ENCODE measurements around the gene ERBB4.

Gene ERBB4

DNA sequence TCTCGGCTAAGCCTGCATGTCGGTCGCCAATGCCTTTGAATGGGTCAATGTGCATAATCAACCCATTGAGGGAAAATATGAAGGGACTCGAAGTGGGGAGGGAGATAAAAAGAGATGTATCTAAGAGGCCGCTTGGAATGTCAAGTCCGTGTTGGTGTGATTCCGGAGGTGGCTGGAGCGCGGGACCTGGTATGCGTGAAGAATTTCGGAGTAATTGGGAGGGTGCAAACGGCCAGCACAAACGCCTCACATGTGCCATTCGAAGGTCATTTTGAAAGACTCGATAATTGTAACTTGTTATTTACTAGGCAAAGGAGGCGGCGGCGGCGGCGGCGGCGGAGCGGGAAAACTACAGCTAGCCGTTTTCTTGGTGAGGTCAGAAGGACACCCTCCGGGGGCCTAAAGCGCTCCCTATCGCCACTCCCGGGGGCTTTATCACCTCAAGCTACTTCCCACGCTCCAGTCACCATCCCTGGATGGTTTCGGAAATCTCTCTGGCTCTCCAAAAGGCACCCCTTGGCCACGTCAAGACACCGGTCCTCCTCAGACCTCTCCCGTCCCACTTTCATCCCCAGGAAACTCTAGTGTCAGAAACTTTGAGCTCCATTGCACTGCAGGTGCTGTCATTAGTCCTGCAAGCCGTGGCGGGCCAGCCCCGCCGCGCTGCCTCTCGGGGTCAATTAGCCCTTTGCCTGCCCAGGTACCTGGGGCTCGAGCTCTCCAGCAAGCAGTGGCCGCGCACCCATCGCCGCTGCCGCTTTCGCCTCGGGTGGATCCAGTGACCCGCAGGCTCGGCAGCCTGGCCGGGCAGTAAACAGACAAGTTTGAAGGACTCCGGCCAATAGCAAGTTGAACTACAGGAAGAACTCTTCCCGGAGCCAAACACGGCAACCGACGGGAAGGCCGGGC, 1.5 kb downstream of the ERBB4 start:
- H3K4me3 ChIP-seq (ENCODE audit: control insufficient read depth, low read depth, low read length), result peak overlapping the region; percentile 32
- peak; percentile 7 for DNase-seq (ENCODE audit: low read depth)
- TF ChIP-seq, protein P1, sequence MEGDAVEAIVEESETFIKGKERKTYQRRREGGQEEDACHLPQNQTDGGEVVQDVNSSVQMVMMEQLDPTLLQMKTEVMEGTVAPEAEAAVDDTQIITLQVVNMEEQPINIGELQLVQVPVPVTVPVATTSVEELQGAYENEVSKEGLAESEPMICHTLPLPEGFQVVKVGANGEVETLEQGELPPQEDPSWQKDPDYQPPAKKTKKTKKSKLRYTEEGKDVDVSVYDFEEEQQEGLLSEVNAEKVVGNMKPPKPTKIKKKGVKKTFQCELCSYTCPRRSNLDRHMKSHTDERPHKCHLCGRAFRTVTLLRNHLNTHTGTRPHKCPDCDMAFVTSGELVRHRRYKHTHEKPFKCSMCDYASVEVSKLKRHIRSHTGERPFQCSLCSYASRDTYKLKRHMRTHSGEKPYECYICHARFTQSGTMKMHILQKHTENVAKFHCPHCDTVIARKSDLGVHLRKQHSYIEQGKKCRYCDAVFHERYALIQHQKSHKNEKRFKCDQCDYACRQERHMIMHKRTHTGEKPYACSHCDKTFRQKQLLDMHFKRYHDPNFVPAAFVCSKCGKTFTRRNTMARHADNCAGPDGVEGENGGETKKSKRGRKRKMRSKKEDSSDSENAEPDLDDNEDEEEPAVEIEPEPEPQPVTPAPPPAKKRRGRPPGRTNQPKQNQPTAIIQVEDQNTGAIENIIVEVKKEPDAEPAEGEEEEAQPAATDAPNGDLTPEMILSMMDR (conservative IDR thresholded peaks at IDR 0.05; ENCODE audit: control insufficient read depth, insufficient read depth, low read depth, low read length), result no peak

DNA sequence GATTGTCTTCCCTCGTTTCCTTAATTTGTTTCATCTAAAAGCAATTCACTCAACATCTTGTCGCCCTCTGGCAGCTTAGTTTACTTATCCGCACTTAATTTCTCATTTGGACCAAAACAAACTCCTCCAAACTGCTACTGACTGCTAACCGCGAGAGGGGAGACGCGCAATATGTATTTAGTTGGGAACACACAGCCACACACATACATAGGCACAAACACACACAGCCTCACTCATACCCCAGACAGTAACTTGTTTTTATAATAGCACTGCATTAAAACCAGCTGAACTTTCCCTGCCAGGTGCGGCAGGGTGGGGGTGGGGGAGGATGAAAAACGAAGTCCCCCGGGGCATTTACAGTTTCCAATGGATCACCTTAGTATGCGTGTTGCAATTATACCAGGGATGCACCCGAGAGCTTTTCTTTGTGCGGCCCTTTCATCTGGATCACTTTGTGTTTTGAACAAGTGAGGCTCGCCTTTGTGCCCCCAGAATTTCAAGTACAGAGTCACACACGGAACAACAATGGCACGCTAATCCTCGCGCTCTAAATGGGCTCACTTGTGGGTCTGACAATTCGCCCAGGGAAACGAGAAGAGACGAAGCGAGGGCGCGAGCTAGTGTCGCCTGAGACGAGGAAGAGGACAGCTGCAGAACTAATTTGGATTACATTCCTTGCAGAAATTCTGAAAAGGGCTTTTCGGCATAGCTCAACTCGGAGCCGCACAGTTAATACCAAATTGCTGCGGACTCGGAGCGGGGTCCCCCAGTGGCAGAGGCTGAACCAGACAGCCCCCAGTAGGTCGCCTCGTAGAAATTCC, 2.4 kb downstream of the ERBB4 start:
- no peak overlapping the region for H3K4me3 ChIP-seq (ENCODE audit: control insufficient read depth, low read depth, low read length)
- TF ChIP-seq, protein P1 (conservative IDR thresholded peaks at IDR 0.05; ENCODE audit: control insufficient read depth, insufficient read depth, low read depth, low read length), result no peak
- no peak for DNase-seq (ENCODE audit: low read depth)

DNA sequence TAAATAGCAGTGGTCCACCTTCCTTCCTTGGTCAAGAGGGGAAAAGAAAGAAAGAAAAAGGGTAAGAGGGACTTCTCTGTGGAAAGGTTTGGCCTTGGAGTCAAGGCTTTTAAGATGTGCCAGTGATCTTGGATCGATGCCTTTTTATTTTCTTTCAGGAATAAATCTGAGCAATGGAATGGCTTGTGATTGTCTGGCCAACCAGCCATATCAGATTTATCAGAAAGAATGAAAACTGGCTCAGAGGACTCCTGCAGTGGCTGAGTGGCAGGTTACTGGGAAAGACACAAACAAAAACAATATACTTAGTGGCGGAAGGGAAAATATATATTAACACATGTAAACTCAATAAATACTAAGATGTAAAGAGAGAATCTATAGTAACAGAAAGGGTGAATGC, 4.3 kb downstream of the ERBB4 start:
- H3K4me3 ChIP-seq (ENCODE audit: control insufficient read depth, low read depth, low read length), result no peak overlapping the region
- TF ChIP-seq, protein P1 (conservative IDR thresholded peaks at IDR 0.05; ENCODE audit: control insufficient read depth, insufficient read depth, low read depth, low read length), result no peak
- no peak for DNase-seq (ENCODE audit: low read depth)

DNA sequence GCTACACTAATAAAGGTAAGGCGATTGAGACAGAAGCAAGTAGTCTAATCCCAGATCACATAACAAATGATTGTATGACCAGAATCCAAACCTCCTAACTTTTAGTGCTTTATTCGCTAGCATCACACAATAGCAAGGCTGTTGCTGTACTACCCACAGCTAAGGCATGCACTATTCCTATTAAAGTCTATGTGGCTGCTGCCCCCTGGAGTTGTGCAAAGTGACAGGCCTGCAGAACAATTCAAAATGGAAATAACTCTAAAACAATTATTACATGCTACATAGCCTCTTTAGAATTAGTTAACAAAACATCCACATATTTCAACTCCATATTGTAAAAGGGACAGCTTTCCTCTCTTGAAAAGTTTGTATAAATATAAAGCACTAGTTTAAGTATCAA, 6.0 kb downstream of the ERBB4 start:
- no peak overlapping the region for H3K4me3 ChIP-seq (ENCODE audit: control insufficient read depth, low read depth, low read length)
- DNase-seq (ENCODE audit: low read depth), result no peak
- TF ChIP-seq, protein P1 (conservative IDR thresholded peaks at IDR 0.05; ENCODE audit: control insufficient read depth, insufficient read depth, low read depth, low read length), result no peak

DNA sequence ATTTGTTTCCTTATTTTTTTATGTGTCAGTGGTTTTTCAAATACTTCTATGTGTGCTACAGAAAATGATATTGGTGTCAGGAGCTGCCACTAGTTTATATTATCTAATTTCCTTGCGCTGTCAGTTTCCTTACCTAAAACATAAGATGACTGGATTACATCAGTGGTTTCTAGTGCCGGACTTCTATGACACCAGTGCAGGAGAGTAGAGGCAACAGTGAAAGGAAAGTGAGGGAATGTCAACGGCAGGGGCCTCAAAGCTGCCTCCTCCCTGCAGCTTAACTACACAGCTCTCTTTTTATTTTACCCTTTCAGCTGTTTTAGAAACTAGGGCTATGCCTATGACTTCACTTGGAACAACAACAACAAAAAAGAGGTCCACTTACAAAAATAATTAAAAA, 6.5 kb downstream of the ERBB4 start:
- DNase-seq (ENCODE audit: low read depth), result no peak
- TF ChIP-seq, protein P1 (conservative IDR thresholded peaks at IDR 0.05; ENCODE audit: control insufficient read depth, insufficient read depth, low read depth, low read length), result no peak
- no peak overlapping the region for H3K4me3 ChIP-seq (ENCODE audit: control insufficient read depth, low read depth, low read length)

DNA sequence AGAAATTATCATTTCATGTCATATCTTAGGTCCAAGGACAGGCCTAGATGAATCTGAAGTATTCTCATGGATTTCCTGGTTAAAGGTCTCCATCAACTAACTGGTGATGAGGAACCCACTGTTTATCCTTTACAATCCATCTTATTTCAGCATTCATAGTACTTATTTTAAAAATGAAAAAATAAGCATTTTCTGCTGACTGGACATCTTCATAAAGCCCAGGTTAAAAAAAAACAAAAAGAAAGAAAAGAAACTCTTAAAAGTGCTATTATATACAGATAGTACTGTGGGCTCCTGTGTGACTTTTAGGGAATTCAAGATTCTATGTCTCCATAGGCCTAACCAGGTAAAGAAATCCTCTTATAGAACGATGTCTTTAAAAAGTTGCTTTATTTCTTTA, 7.1 kb downstream of the ERBB4 start:
- no peak for DNase-seq (ENCODE audit: low read depth)
- TF ChIP-seq, protein P1 (conservative IDR thresholded peaks at IDR 0.05; ENCODE audit: control insufficient read depth, insufficient read depth, low read depth, low read length), result no peak
- H3K4me3 ChIP-seq (ENCODE audit: control insufficient read depth, low read depth, low read length), result no peak overlapping the region
